ENCODE results near the gene BAZ2A.

The BAZ2A gene

DNA sequence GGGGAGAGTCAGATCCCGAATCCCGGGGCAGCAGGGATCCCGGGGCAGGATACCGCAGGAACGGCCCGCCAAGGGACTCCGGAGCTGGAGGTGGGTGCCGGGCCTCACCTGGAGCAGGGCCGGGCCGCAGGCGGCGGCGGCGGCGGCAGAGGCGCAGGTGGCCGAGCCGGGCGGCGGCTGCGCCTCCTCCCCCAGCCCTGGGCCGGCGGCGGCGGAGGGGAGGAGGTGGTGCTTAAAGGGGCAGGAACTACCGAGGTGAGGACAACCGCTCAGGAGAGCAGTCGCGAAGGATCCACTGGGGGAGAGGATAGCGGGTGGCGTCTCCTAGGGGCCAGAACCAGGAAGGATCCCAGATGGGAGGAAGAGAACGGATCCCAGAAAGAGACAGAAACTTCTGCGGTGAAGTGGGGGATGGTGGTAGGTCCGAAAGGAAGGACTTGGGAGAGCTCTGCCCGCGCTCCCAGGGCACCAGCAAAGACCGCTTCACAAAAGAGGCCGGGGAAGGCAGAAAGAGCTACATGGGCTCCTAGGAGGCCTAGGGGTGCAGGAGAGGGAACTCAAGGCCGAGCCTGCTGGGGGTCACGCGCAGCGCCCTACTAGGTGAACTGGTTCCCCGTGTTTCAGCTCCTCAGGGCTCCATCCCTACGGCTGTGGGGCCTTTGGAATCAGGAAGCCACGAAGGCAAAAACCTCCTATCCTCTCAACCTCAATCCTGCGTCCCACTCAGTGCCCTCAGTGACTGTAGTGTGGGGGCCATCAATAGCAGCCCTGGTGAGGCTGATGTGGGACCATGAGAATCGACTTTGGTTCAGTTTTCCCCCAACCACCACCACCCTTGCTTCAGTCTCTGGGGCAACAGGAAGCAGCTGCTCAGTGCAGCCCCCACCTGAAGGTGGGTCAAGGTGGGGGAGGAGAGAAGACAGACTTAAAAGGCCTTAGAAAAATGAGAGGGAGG, 5.0 kb upstream of the BAZ2A start:
- FAIRE-seq (no peak), DNase-seq (ENCODE audit: insufficient read length, low spot score) (no peak)
- TF ChIP-seq, protein P1, sequence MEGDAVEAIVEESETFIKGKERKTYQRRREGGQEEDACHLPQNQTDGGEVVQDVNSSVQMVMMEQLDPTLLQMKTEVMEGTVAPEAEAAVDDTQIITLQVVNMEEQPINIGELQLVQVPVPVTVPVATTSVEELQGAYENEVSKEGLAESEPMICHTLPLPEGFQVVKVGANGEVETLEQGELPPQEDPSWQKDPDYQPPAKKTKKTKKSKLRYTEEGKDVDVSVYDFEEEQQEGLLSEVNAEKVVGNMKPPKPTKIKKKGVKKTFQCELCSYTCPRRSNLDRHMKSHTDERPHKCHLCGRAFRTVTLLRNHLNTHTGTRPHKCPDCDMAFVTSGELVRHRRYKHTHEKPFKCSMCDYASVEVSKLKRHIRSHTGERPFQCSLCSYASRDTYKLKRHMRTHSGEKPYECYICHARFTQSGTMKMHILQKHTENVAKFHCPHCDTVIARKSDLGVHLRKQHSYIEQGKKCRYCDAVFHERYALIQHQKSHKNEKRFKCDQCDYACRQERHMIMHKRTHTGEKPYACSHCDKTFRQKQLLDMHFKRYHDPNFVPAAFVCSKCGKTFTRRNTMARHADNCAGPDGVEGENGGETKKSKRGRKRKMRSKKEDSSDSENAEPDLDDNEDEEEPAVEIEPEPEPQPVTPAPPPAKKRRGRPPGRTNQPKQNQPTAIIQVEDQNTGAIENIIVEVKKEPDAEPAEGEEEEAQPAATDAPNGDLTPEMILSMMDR (IDR thresholded peaks at IDR 0.05; ENCODE audit: insufficient read depth, missing control alignments), result peak; percentile 52

DNA sequence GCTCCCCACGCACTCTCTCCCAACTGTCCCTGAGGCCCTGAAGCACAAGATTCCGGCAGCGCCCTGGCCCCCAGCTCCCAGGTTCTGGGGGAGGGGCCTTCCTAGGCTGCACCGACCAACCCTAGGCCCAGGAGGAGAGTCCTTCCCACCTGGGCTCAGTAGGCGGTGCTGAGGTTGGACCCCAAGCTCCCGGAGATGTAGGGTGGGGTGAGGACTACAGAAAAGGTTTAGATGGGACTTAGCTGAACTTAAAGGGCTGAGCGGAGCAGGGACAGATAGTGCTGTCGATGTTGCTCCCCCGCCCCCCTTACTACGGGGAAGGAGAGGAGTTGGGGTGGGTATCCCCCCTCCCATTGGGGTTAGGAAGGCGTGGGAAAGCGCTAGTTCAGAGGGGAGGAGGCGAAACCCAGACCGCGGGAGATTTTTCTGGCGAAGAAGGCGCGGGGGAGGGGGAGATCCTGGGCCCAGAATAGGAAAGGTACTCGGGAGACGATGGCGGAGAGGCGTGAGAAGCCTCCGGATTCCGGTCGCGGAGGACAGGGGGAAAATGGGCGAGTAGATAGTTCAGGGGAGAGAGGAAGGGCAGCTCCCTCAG, 4.2 kb upstream of the BAZ2A start:
- DNase-seq (ENCODE audit: insufficient read length, low spot score) (no peak), FAIRE-seq (no peak)
- TF ChIP-seq, protein P1 (IDR thresholded peaks at IDR 0.05; ENCODE audit: insufficient read depth, missing control alignments), result no peak

- TF ChIP-seq, protein P1 (IDR thresholded peaks at IDR 0.05; ENCODE audit: insufficient read depth, missing control alignments), result no peak
- DNase-seq (ENCODE audit: insufficient read length, low spot score) (no peak), FAIRE-seq (no peak)
Measured at GRCh38 chr12:56633468-56634241, 3.5 kb upstream of the BAZ2A start.

DNA sequence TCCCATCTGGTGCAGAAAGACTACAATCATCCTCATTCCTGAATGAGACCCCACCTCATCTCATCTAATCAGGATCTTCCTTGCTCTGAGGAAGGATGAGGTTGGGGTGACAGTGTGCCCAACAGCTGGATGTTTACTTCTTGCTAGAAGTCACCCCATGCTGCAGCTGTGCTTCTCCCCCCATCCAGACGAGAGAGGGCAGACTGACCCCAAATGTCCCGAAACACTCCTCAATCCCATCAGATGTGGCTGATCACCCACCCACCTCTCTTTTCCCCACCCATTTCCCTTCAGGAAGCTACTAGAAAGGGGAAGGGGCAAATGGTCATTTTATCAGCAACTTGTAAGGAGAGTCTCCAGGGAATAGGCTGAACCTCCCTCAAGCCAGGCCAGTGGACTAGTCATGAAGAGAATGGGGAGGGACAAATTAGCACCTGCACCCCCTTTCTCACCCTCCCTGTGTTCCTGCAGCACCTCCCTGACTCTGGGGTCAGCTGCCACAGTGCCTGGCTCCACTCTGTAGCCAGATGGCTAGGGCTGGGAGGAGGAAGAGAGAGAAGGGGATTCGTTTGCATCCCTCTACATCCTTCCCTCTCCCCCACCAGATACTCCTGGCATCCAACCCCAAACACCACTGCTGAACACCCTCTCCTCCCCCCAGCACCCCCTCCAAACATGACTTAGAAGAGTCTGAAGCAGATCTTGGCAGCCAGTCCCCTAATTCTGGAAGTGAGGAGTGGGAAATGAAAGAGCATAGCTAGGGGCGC, 2.8 kb upstream of the BAZ2A start:
- DNase-seq (ENCODE audit: insufficient read length, low spot score) (no peak), FAIRE-seq (no peak)
- TF ChIP-seq, protein P1 (IDR thresholded peaks at IDR 0.05; ENCODE audit: insufficient read depth, missing control alignments), result no peak

DNA sequence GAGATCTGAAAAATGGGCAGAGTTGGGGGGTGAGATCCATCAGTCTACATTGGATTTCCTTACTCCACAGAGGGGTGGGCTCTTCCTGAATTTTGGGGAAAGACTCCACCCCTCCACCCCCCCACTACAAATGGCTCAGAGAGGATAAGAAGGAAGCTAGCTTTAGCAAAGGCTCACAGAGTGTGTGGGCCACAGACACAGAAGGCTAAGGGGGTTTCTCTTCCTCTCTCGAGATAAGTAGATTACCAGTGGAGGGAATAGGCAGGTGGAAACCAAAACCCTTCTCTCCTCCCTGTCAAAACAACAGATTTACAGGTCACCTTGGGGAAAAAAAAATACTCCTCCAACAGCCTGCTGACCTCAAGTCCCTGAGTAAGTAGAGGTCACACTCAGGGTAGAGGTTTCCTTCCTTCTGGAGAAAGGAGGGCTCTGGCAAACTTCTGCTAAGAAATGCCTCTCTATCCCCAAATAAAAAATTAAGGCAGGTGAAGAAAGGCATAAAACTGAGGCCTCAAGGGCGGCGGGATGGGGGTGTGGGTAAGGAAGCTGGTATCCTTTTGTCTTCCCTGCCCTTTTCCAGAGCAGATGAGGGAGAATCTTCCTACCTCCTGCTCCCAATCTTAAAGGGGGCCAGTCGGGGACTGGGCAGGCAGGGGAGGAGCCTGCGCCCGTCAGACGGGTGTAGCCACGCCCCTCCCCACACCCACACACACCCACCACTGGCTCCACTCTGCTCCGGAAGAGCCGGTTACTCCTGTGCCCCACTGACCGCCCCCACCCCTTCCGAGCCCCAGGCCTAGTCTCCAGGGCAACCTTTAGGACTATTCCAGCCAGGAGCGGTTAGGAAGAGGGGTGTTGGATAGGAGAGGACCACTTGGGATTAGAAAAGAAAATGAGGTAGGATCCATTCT, 1.9 kb upstream of the BAZ2A start:
- FAIRE-seq, result no peak
- DNase-seq (ENCODE audit: insufficient read length, low spot score), result no peak
- TF ChIP-seq, protein P1 (IDR thresholded peaks at IDR 0.05; ENCODE audit: insufficient read depth, missing control alignments), result no peak
